Activated CD4-positive, alpha-beta T cell treated with anti-CD3 and anti-CD28 coated beads for 36 hours (primary cell): ENCODE data around the gene SLC16A12. TPM values are rescaled to one million over a fixed set of nuclear protein-coding genes. Genes with fewer than 3 reads are reported as not detected.
"Not testable (repeated sequence)": the region's sequence is repeated elsewhere in the genome, so short reads cannot be mapped to it uniquely, and the experiment has no call there.

Source experiments
- ATAC-seq: fragments of 200-7000 bp; cut with Tn5 transposase; one replicate; pipeline ENCODE4 v1.10.0; 2021; ENCODE audit warnings: mild to moderate bottlenecking, moderate library complexity
- CTCF ChIA-PET: fragments of 350-600 bp; sonication (Branson Sonifier 250); formaldehyde crosslinking; loops from one replicate; lab custom pipeline; 2021; ENCODE audit warnings: antibody characterized with exemption; lab: Charles Lee
- POLR2A ChIA-PET: fragments of 350-600 bp; sonication (Branson Sonifier 250); formaldehyde crosslinking; loops from one replicate; lab custom pipeline; 2021; ENCODE audit warnings: antibody characterized with exemption, inconsistent platforms; lab: Charles Lee
- DNase-seq: peaks from one replicate; pipeline ENCODE4 v3.0.0-alpha.2; 2020
- H3K27ac Mint-ChIP-seq: one replicate; pipeline ENCODE4 v1.8.0; 2021; ENCODE audit warnings: mixed read lengths
- H3K27me3 Mint-ChIP-seq: one replicate; pipeline ENCODE4 v1.8.0; 2021; ENCODE audit warnings: mixed read lengths
- H3K36me3 Mint-ChIP-seq: one replicate; pipeline ENCODE4 v1.8.0; 2021; ENCODE audit warnings: low read depth, mixed read lengths
- H3K4me1 Mint-ChIP-seq: one replicate; pipeline ENCODE4 v1.8.0; 2021; ENCODE audit warnings: mixed read lengths
- H3K4me3 Mint-ChIP-seq: one replicate; pipeline ENCODE4 v1.8.0; 2021; ENCODE audit warnings: mild to moderate bottlenecking, moderate library complexity, mixed read lengths
- H3K9me3 Mint-ChIP-seq: one replicate; pipeline ENCODE4 v1.8.0; 2021; ENCODE audit warnings: low read depth, mixed read lengths
- intact Hi-C, 2 experiments: fragments of 100-400 bp; cut with DNase I in 1 of 2; cut with micrococcal nuclease in 1 of 2; formaldehyde crosslinking; loops; one replicate each; pipeline versions ENCODE4 v1.14.2 to v1.15.1; 2022 to 2024; cut with DNase I, micrococcal nuclease
- total RNA-seq, 2 experiments: library from RNA; stranded (reverse); gene quantifications; one replicate each; pipeline ENCODE4 v1.2.3, GENCODE V29; 2021

Gene SLC16A12
- total RNA-seq, 2 experiments from 2014 or later = not detected

DNA sequence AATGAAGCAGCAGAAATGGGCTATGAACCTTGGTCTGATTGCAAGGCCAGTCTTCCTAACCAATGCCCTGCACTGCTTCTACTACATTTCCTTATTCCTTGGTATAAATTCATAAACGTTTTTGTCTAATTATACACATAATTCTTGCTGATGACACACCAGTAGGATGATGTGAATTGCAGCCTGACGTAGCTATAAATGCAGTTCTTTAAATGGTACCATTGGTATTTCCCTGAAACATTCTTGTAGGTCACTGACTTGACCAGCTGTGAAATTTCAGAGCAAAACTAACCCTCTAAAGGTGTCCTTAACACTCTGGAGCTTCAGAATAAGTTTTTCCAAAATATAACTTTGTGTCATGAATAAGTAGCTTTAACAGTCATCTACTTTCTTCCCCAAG is 70.2 kb downstream of the SLC16A12 start:
- CTCF ChIA-PET = interaction anchor here (0.8 kb wide), 1 partner anchor 38 kb away, joined by 3 read pairs; no protein-coding TSS in a partner anchor
- intact Hi-C loops = no loop called here
- Mint-ChIP-seq H3K36me3 (no peaks in the 10 kb centered on the region), H3K27me3 (no peaks in the 10 kb centered on the region), H3K4me3 (no peak overlapping the region), H3K9me3 (no peaks in the 10 kb centered on the region), H3K27ac (no peak overlapping the region), H3K4me1 (no peaks in the 10 kb centered on the region)
- DNase-seq (no peak), ATAC-seq (no peak)
- POLR2A ChIA-PET = no interaction called here

DNA sequence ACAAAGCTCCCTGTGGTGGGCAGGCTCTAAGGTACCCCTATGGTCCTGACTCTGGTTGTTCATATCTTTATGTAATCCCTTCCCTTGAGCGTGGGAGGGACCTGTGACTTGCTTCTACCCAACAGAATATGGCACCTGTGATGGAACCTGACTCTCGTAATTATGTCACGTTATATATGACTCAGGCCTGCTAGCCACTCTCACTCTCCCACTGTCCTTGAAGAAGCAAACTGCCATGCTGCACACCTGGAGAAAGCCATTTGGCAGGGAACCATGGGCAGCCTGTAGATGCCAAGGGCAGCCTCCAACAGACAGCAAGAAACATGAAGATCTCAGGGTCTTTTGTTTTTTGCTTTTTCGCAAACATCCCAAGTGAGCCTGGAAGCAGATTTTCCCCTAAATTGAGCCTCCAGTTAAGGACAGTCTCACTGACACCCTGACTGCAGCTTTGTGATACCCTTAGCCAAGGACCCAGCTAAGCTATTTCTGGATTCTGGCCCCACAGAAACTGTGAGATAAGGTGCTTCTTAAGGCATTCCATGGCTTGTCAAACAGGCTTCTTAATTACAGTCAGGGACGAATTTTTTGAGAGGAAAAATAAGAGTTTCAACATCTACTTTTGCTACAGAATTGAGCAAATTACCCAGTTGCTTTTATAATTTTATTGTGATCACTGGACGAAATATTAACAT is 71.4 kb downstream of the SLC16A12 start:
- ChIA-PET CTCF (no interaction called here), POLR2A (no interaction called here)
- no peak overlapping the region for H3K27ac Mint-ChIP-seq
- DNase-seq (no peak), ATAC-seq (no peak)
- no peaks in the 10 kb centered on the region for H3K9me3 Mint-ChIP-seq
- intact Hi-C loops = no loop called here
- peaks cover 2% of the 10 kb centered on the region for H3K27me3 Mint-ChIP-seq
- no peak overlapping the region for H3K4me3 Mint-ChIP-seq
- no peaks in the 10 kb centered on the region for H3K4me1 Mint-ChIP-seq
- H3K36me3 Mint-ChIP-seq = no peaks in the 10 kb centered on the region

DNA sequence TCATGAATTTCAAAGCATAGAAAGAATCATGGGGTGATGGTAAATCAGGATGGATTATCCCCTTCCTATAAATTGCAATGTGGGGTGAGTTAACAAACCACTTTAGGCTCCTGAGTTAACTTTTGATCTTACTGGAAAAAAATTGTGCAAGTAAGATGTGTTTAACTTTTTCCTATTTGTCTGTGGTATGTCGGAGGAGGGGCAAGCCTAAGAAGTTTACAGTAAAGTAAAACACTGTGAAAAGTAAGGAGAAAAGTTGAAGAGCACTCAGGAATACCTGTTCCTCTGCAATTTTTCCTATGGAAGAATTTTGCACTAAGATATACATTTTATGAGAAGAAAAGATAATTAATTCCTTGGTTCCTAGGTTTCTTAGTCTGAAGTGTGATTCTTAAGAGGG is 76.6 kb downstream of the SLC16A12 start:
- no peaks in the 10 kb centered on the region for H3K9me3 Mint-ChIP-seq
- DNase-seq (no peak), ATAC-seq (no peak)
- H3K4me1 Mint-ChIP-seq = no peaks in the 10 kb centered on the region
- peaks cover 14% of the 10 kb centered on the region for H3K27me3 Mint-ChIP-seq
- POLR2A ChIA-PET = no interaction called here
- CTCF ChIA-PET = no interaction called here
- H3K36me3 Mint-ChIP-seq = no peaks in the 10 kb centered on the region
- intact Hi-C loops = no loop called here
- H3K4me3 Mint-ChIP-seq = no peak overlapping the region
- no peak overlapping the region for H3K27ac Mint-ChIP-seq

GRCh38 chr10:89458291-89458690 is 77.1 kb downstream of the SLC16A12 start:
- Mint-ChIP-seq H3K9me3 (no peaks in the 10 kb centered on the region), H3K27me3 (peaks cover 14% of the 10 kb centered on the region), H3K27ac (no peak overlapping the region), H3K4me1 (no peaks in the 10 kb centered on the region), H3K36me3 (no peaks in the 10 kb centered on the region), H3K4me3 (no peak overlapping the region)
- ATAC-seq (no peak), DNase-seq (no peak)
- ChIA-PET POLR2A (no interaction called here), CTCF (no interaction called here)
- intact Hi-C loops = no loop called here

DNA sequence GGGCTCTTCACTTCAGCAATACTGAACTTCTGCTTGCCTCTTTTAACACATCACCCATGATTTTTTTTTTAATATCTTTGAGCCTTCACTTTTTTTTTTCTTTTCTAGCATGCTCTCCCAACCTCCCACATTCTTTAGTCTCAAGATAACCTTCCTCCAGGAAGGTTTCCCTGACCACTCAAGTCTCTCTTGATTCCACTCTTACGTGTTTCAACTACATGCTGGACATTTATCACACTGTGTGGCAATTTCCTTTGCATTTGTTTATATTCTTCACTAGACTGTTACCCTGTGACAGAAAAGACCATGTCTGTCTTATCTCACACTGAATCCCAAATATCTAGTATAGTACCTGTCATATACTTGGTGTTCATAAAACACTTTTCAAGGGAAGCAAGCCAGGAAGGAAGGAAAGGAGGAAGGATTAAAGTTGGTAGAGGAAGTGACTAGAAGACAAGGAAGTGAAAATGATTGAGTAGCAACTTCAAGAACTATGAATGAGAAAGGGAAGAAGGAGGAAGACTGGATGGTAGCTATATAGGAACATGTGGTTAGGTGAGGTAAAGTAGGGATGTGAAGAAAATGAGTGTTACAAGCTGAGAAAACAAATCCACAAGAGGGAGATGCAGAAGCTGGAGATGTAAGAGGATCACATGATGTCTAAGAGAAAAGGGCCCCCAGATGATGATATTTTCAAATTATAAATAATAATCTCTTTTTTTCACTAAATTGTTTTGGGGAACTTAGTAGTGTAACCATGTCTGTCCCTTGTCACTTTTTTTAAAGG is 80.6 kb downstream of the SLC16A12 start:
- Mint-ChIP-seq H3K9me3 (no peaks in the 10 kb centered on the region), H3K4me3 (no peak overlapping the region), H3K36me3 (no peaks in the 10 kb centered on the region), H3K27ac (no peak overlapping the region), H3K27me3 (peaks cover 14% of the 10 kb centered on the region), H3K4me1 (no peaks in the 10 kb centered on the region)
- DNase-seq = no peak
- intact Hi-C loops = no loop called here
- ATAC-seq = no peak
- ChIA-PET POLR2A (no interaction called here), CTCF (no interaction called here)

DNA sequence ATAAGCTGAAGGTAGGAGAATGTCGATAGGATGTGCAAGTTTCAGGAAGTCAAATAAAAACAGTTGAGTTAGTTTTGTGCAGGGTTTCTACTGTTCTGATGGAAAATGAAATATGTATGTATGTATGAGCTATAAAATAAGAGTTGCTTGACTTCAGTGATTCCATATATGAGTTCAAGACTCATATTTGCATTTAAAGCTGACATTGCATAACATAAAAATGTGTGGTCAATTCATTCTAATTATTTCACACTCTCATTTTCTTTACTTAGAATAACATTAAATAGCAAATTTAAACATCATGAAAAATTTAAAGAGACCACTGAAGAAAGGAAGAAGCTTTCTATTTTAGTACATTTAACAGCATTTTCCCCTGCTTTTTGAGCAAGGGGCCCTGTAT is 83.2 kb downstream of the SLC16A12 start:
- ATAC-seq = no peak
- ChIA-PET POLR2A (no interaction called here), CTCF (interaction anchor here (0.8 to 1.1 kb wide), 2 partner anchors 35 to 1245 kb away, joined by 3 to 4 read pairs; no protein-coding TSS in a partner anchor)
- no peak for DNase-seq
- Mint-ChIP-seq H3K4me3 (no peak overlapping the region), H3K27ac (no peak overlapping the region), H3K9me3 (no peaks in the 10 kb centered on the region), H3K27me3 (peaks cover 9% of the 10 kb centered on the region), H3K36me3 (no peaks in the 10 kb centered on the region), H3K4me1 (no peaks in the 10 kb centered on the region)
- intact Hi-C loops = no loop called here

- intact Hi-C loops = no loop called here
- Mint-ChIP-seq H3K9me3 (peaks cover 6% of the 10 kb centered on the region), H3K4me1 (no peaks in the 10 kb centered on the region), H3K4me3 (no peak overlapping the region), H3K36me3 (no peaks in the 10 kb centered on the region), H3K27ac (no peak overlapping the region), H3K27me3 (peaks cover 8% of the 10 kb centered on the region)
- ATAC-seq = no peak
- ChIA-PET CTCF (interaction anchor here (0.6 kb wide), 1 partner anchor 77 kb away, joined by 3 read pairs; no protein-coding TSS in a partner anchor), POLR2A (no interaction called here)
- no peak for DNase-seq
Observed at GRCh38 chr10:89450901-89451300, 84.5 kb downstream of the SLC16A12 start.

- DNase-seq, H3K4me3 Mint-ChIP-seq, H3K27ac Mint-ChIP-seq, ATAC-seq, H3K36me3 Mint-ChIP-seq, intact Hi-C loops, CTCF ChIA-PET, H3K4me1 Mint-ChIP-seq, H3K27me3 Mint-ChIP-seq, POLR2A ChIA-PET, H3K9me3 Mint-ChIP-seq: not testable (repeated sequence)
Observed at GRCh38 chr10:89444819-89445218, 90.6 kb downstream of the SLC16A12 start.

DNA sequence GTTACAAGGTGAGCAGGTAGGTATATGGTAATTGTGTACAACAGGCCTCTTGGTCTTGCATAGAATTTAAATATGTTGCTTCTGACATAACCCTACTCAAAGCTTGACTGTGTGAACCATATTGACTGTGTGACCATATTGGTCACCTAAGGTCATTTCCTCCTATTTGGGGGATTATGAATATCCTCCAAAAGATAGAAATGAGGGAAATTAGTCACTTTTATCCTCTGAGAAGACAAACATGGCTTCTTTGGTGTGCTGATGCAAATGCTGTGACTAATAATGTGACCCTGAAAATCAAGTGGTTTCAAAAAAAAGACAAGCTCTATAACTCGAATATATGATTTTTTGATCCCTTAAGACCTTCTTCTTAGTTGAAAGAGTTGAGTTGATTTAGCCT is 93.1 kb downstream of the SLC16A12 start:
- ChIA-PET POLR2A (no interaction called here), CTCF (no interaction called here)
- no peak overlapping the region for H3K27ac Mint-ChIP-seq
- H3K4me3 Mint-ChIP-seq = no peak overlapping the region
- DNase-seq (no peak), ATAC-seq (peak; percentile 16)
- H3K9me3 Mint-ChIP-seq = peaks cover 9% of the 10 kb centered on the region
- peaks cover 7% of the 10 kb centered on the region for H3K27me3 Mint-ChIP-seq
- intact Hi-C loops = no loop called here
- H3K36me3 Mint-ChIP-seq = no peaks in the 10 kb centered on the region
- H3K4me1 Mint-ChIP-seq = no peaks in the 10 kb centered on the region

DNA sequence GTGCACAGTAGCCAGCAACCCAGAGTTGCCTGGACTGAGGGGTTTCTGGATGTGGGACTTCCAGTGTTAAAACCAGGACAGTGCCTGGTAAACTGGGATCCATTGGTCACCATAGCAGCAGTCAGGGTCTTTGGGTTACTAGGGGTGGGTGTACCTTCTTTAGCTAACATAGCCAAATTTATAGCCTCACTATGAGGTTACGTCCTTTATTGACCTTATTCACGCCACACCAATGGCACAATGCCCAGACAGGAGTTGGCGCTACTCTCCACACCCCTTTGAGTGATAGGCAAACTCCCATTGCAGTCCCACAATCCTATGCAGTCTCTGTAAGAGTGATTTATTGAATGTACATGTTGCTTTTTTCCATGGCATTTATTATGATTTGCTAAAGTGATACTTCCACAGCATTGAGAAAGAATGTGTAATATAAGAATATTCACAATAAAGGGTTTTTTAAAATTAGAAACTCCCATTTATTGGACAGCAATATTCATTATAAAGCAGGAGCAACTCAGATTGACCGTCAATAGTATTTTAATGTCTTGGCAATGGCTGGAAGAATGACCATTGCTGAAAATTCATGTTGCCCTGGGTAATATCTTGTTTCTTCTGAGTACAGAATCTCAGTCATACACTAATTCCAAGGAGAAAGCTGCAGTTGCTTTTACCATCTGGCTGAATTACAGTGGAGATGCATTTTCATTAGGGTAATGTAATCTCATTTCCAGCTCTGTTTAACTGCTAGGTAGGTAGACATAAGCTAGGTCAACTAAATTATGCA is 95.0 kb downstream of the SLC16A12 start:
- H3K27ac Mint-ChIP-seq = no peak overlapping the region
- no peak overlapping the region for H3K4me3 Mint-ChIP-seq
- peaks cover 10% of the 10 kb centered on the region for H3K27me3 Mint-ChIP-seq
- DNase-seq = no peak
- no peak for ATAC-seq
- H3K9me3 Mint-ChIP-seq = no peaks in the 10 kb centered on the region
- POLR2A ChIA-PET = no interaction called here
- CTCF ChIA-PET = interaction anchor here (0.9 kb wide), 1 partner anchor 124 kb away, joined by 3 read pairs; no protein-coding TSS in a partner anchor
- no peaks in the 10 kb centered on the region for H3K36me3 Mint-ChIP-seq
- H3K4me1 Mint-ChIP-seq = no peaks in the 10 kb centered on the region
- intact Hi-C loops = no loop called here

GRCh38 chr10:89438525-89438924 is 96.9 kb downstream of the SLC16A12 start:
- no peak overlapping the region for H3K4me3 Mint-ChIP-seq
- ATAC-seq (no peak), DNase-seq (no peak)
- H3K36me3 Mint-ChIP-seq = no peaks in the 10 kb centered on the region
- ChIA-PET CTCF (no interaction called here), POLR2A (no interaction called here)
- intact Hi-C loops = no loop called here
- no peak overlapping the region for H3K27ac Mint-ChIP-seq
- H3K9me3 Mint-ChIP-seq = no peaks in the 10 kb centered on the region
- H3K27me3 Mint-ChIP-seq = peaks cover 13% of the 10 kb centered on the region
- H3K4me1 Mint-ChIP-seq = no peaks in the 10 kb centered on the region
